KBM-7 (cell line): Measurements from ENCODE around the gene PBX3.
A peak's percentile ranks its signal among the peaks of the same experiment; 100 is the strongest.

Experiments
- DNase-seq: peaks from one replicate; pipeline ENCODE4 v3.0.0-alpha.2; 2015
- in situ Hi-C: fragments of 300-500 bp; cut with MboI; formaldehyde crosslinking; loops from 2 replicates; pipeline ENCODE4 v1.14.3; 2020; ENCODE audit warnings: low sequenced_read_pairs, low pct_unique_long_range_greater_than_20kb, mixed read lengths

Gene PBX3

DNA sequence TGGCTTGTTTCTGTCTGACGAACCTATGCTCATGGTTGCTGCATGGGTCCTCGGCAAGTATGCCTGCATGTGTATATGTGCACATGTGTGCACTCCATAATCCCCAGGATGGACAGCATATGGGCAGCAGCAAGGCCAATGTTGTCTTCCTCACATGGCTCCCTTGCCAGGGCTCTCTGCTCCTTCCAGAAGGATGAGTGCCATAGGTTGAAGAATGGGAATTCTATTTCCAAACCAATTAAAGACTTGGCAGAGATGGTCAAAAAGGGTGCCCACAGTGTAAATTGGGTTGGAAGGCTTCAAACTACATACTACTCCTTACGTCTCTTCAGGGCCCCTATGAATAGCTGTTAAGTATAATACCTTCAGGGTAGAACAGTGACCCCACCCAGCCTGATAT, 212.1 kb downstream of the PBX3 start:
- in situ Hi-C loops: no loop called here
- DNase-seq: no peak

DNA sequence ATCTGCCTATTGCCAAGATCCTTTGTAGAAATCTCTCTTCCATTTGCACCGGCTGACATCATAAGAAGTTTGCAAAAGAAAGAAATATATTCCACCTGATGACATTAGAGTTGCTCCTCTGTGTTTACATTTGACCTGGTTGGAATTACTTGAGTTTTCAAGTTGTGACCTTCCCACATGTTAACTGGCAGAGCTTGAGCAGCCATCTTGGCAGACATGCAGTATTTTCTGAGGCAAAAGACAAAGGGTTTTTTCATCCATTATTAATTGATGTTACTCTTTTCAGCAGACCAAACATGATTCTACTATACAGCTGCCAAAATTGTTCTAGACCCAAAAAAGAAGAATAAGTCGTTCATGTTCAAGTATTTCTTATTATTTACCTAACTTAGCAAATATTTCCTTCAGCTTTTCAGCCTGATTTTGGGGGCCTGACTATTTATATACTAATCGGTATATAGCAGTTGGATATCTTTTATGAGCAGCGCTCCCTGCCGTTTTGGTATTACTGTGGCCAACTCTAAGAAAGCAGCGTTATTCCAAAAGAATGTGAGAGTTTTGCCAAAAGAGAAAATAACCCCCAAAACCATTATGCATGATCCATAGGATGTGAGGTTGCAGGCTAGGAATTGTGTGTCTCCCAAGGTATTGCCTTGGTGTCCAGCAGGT, 212.9 kb downstream of the PBX3 start:
- in situ Hi-C loops: no loop called here
- DNase-seq: no peak

DNA sequence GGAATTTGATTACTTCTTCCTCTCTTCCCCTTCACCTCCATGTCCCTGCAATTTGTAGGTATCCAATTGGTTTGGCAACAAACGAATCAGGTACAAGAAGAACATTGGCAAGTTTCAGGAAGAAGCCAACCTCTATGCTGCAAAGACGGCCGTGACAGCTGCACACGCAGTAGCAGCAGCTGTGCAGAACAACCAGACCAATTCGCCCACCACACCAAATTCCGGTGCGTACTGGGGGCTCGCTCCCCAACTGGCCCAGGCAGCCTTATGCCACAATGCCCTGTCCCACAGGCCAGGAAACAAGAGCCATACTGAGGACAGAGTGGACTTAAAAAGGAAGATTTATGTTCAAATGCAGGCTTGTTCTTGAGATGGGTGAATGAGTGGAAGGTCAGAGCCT, 213.5 kb downstream of the PBX3 start:
- no peak for DNase-seq
- in situ Hi-C loops: no loop called here

DNA sequence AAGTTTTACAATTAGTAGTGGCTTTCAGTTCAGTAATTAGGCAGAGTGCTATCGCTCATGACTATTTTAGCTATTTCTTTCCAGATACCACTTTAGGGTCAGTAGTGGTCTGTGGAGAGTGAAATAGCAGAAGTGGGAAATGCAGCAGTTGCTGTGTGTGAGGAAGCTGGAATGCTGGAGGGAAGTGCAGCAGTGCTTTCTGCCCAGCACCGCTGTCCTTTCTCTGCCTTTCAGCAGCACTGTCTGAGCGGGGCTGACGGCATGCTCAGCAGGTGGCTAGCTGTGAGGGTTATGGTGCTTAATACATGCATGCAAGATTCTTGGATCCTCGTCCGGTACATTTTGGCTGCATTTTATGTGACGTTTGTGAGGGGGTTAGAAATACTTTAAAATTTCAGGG, 213.9 kb downstream of the PBX3 start:
- peak; percentile 29 for DNase-seq
- in situ Hi-C loops: no loop called here

DNA sequence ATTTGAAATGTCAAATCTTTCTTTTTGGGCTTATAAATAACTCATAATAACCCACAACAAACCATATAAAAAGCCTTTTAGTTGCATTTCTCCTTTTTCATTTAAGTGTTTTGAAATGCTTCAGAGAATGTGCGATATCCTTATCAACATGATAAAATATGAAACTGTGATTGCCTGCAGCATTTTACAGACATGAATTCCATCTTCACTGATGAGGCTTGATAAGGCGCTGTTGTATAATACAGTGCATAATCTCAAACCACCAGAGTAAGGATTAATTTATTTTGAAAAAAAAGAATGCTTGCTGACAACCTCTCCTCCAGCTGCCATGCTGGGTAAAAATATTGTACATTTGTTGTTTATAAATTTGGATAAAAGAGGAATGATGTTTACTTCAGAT, 216.8 kb downstream of the PBX3 start:
- DNase-seq: no peak
- in situ Hi-C loops: no loop called here

DNA sequence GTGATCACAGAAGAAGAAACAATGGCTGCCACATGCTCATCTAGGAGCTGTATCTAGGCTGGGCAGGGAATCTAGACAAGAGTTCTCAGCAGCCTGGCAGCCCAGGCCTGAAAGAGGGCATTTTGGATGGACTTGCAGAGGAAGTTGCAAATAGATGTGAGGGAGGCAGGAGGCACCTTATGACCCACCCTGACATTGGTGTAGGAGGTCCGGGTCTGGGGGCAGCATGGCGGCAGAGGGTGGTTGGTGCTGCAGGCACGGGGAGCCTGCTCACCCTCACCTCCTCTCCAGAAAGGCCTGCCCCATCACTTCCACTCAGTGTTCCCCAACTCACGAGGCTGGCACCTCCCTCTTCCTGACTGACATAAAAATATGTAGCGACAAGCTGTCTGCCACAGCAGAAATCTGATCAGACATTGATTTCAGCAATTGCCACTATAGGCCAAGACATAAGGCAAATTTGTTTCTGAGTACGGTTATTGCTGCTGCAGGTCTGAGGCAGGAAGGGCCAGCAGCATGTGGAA, 217.6 kb downstream of the PBX3 start:
- no peak for DNase-seq
- in situ Hi-C loops: no loop called here

DNA sequence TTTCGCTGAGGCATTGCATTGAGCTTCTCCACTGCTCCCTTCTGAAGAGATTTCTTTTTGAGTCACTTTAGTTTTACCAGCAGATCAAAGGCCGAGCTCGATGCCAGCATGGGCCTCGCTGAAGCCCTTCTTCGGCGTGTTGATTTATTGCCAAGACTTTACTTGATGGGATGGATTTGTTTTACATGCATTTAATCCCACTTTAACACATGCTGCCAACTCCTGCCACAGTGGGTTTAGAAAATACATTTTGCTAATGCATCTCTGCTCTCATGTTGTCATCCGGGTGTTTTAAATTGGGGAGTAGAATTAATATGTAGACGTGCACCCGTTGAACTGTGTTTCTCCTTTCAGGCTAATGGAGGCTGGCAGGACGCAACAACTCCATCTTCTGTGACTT, 218.3 kb downstream of the PBX3 start:
- in situ Hi-C loops: no loop called here

DNA sequence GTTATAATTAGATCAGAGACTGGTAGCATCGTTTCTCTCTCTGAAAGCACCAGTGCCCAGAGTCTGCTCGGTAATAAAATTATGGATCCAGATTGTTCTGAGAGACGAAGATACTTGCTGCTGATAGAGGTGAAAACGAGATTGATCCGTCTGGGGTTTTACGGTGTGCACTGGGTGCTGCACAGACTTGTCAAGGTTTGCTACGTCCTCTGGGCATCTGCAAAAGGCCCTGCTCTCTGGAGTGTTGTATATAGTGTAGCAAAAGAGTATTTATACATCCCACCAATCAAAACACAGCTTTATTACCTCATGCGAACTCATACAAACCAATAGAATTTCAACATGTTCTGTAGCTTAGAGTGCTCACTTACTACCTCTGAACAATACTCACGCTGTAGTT, 219.3 kb downstream of the PBX3 start:
- DNase-seq: no peak
- in situ Hi-C loops: no loop called here

More for the DNA sequence above, 218.3 kb downstream of the PBX3 start:
- DNase-seq: no peak

DNA sequence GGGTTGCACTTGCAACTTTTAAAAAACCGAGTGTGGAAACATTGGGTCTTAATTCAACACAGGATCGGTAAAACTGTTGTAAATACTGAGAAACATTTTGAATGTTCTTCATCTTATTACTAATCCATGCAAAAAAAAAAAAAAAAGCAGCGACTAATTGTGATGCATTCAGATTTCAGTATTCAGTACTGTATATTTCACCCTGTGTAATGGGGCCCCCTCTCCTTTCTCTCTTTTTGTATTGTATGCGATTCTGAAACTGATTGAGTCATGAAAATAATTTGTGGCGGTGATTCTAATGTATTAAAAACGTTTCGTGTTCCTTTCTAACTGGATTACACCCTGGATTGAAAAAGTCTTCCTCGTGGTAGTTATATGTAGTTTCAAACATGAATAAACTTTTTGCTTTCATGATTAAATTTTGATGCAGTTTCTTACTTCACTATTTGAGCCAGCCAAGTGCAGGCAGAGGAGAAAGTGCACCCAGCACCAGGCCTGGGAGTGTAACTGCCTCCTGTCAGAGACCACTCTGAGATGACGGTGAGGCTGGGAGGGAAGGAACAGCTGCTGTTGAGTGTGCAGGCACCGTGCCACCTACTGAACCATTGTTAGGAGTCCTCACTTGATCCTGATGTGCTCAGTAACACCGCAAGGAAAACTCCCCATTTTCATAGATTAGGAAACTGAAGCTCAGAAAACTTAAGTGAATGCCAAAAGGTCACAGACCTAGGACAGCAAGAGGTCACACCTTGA, 220.0 kb downstream of the PBX3 start:
- DNase-seq: no peak
- in situ Hi-C loops: no loop called here

DNA sequence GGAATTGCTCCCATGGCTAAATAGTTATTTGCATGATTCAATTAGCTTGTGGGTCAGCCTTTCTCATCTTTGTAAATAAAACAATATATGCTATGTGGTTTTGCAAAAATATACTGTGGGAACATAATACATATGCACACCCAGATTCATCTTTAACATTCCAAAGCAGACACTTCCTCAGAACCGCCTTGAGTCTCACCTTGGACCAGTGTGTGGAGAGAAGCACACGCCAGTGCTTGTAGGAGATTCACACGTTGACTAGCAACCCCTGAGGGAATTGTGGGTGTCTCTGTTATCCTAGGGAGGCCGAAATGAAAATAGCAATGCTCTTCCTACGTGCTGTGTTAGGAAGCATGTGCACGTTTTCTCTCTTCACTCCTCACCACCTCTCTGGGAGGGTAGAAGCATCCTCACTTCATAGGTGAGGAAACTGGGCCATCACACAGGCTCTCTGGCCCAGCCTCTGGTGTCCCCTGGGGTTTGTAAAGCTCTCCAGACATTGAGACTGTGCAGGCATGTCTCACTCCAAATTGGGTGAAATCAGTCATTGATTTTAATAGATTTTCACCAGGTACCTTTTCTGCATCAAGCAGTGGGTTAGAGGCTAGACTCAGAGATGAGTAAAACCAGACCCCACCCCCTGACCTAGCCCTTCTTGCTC, 221.7 kb downstream of the PBX3 start:
- in situ Hi-C loops: no loop called here
- no peak for DNase-seq

DNA sequence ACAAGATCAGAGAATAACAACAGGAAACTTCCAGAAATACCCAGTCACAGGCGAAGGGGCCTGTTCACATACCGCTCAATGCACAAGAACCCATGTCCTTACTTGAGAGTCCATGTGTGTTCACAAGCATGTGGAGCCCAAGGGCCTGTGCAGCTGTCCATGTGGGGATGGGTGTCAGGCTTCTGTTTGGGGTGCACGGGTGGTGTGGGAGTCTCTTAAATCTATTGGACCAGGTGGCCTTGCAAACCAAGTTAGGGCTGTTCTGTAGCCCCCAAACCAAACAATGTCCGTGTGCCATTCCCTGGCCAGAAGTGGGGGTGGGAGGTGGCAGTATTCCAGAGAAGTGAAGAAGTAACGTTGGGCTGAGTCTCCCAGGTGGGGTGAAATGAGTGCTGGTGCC, 222.3 kb downstream of the PBX3 start:
- in situ Hi-C loops: no loop called here
- DNase-seq: no peak

DNA sequence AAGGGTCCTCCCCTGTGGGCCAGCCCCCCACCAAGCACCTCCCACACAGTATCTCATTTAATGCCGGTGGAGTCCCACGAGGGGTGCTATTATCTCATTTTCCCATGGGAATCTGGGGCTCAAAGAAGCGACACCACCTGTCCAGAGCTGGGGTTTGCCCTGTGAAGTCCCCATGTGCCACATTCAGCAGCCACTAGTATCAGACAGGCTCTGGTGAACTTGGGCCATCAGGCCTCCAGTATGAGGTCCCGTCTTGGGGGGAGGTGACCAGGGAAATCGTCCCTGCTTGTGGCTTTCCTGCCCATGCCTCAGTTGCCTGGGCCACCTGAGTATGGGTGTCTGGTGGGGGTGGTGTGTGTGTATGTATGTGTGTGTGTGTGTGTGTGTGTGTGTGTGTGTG, 222.7 kb downstream of the PBX3 start:
- in situ Hi-C loops: no loop called here
- DNase-seq: no peak

DNA sequence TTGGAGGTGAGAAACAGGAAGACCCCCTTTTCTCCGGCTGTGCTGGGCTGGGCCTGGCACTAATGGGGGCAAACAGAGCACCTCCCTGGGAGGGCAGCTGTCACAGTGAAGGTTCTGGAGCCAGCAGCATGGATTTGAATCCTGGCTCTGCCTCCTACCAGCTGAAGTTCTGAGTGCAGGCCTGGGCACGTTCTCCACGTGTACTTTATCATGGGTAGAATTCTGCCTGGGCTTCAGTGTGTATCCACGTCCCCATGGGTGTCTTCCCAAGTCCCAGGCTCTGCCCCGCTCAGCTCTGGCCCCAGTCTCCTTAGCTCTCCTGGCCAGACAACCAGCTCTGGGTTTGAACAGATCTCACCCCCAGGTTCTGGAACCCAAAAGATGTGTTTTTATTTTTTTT, 223.2 kb downstream of the PBX3 start:
- no peak for DNase-seq
- in situ Hi-C loops: no loop called here

DNA sequence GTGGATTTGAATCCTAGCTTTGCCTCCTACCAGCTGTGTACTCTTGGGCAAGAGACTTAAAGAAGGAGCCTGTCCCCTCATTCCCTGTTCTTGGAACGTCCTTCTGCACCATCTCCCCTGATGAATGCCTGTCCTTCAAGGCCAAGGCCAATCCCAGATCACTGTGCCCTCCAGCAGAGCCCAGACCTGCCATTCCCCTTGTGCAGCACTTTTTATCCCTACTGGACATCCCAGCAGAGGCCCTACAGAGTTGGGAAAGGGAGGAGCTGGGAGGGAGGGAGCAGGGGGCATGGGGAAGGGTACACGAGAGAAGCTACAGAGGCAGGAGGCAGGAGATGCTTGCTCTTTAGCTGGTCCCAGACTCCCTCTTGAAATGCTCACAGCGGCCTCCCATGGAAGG, 223.9 kb downstream of the PBX3 start:
- no peak for DNase-seq
- in situ Hi-C loops: no loop called here

DNA sequence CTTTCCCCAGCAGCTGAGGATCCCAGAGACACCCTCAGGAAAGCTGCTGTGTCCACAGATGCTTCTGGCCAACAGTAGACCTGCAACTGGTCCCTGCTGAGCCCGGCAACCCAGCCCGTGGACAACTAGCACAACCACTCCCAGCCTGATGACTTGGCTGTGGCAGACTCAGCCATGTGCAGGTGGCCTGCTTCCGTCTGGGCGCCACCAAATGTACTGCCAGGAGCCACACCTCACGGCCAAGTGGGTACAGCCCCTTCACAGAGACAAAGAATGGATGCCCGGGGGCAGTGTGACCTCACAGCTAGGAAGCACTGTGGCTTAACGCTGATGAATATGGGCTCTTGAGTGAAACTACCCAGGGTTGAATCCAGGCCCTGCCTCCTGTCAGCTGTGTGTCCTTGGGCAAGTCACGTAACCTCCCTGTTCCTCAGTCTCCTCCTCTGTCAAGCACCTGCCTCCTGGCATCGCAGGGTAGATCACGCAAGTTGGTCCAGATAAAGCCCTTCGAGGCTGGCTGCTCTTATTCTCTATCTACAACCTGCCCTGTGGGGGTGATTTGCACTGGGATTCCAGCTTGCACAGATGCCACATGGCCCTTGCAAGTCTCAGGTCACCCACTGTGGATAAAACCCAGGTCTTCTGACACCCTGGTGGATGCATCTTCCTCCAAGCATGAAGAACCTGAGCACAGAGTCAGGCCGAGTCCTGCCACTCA, 225.0 kb downstream of the PBX3 start:
- no peak for DNase-seq
- in situ Hi-C loops: no loop called here

DNA sequence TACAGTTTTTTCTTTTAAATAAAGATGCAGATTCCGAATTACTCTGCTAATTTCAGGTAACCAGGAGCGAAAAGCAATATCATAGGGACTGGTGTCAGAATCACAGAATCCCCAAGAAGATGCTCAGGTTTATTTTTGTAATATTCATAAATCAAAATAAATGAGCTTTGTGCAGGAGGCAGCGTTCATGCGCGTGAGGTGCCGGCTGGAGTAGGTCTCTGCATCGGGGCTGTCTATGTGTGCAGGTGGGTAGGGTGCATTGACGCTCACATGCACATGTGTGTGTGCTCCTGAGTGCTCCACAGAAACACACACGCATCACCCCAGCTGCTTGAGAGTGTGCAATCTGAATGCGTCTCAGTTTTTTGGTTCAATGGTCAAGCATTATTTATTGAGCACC, 226.4 kb downstream of the PBX3 start:
- in situ Hi-C loops: no loop called here
- DNase-seq: no peak

DNA sequence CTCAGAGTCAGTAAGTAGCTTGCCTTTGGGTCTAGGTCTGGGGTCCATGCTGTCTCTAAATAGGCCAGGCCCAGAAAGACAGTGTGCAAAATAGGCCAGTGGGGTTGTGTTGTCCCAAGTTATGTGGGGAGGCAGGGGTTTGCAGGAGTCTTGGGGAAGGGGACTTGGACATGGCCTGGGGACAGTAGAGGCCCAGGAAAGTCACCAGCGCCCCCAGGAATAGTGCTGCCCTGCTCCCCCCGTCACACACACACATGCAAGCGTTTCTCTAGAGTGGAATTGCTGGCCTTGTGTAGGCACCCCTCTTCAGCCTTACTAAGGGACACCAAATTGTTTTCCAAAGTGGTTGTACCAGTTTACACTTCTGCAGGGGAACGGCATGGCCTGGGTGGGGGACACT, 227.5 kb downstream of the PBX3 start:
- in situ Hi-C loops: no loop called here
- no peak for DNase-seq

DNA sequence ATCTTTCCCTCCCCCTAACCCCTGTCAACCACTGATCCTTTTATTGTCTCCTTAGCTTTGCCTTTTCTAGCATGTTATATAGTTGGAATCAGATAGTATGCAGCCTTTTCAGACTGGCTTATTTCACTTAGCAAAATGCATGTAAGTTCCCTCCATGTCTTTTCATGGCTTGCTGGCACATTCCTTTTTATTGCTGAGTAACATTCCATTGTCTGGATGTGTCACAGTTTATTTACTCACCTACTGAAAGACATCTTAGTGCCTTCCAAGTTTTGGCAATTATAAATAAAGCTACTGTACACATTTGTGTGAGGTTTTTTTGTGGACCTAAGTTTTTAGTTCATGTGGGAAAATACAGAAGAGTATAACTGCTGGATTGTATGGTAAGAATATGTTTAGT, 230.1 kb downstream of the PBX3 start:
- in situ Hi-C loops: no loop called here
- no peak for DNase-seq

DNA sequence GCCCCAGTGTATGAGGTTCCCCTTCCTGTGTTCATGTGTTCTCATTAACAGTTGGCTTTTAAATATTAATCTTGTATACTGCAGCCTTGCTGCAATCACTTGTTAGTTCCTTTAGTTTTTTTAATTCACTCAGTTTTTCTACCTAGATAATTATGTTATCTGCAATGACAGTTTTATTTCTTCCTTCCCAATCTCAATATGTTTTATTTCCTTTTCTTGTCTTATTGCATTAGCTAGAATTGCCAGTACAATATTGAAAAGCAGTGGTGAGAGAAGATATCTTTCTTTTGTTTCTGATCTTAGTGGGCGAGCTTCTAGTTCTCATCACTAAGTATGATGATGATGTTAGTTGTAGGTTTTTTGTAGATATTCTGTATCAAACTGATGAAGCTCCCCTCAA, 232.2 kb downstream of the PBX3 start:
- no peak for DNase-seq
- in situ Hi-C loops: no loop called here
